Natural killer cell (primary cell): ENCODE results near the gene NRROS. TPM values are rescaled to one million over a fixed set of nuclear protein-coding genes. Genes with fewer than 3 reads are reported as not detected.

Experiments
- ATAC-seq, 3 donors: fragments of 150-1000 bp in 2 of 3; fragments of 200-7000 bp in 1 of 3; cut with Tn5 transposase; 1 replicate in 1 of 3; 2 replicates in 2 of 3; pipeline ENCODE4 v1.10.0; 2021; ENCODE audit warnings: mild to moderate bottlenecking in 2 of 3, moderate library complexity in 2 of 3
- DNase-seq, 2 donors: peaks; one replicate each; pipeline versions ENCODE4 v3.0.0 to v3.0.0-alpha.2; 2013 to 2021; ENCODE audit warnings: mixed read lengths in 1 of 2
- H3K27ac ChIP-seq: one replicate; pipeline ENCODE4 v1.5.1; 2013; ENCODE audit warnings: mild to moderate bottlenecking, low read length
- H3K27me3 ChIP-seq: one replicate; pipeline ENCODE4 v1.6.1; 2013; ENCODE audit warnings: low read length; ENCODE audit not compliant: control insufficient read depth, insufficient read depth
- H3K36me3 ChIP-seq: one replicate; pipeline ENCODE4 v1.6.1; 2013; ENCODE audit warnings: low read length; ENCODE audit not compliant: control insufficient read depth, insufficient read depth
- H3K4me1 ChIP-seq: one replicate; pipeline ENCODE4 v1.6.1; 2013; ENCODE audit warnings: low read length; ENCODE audit not compliant: control insufficient read depth, insufficient read depth
- H3K4me3 ChIP-seq: one replicate; pipeline ENCODE4 v1.5.1; 2013; ENCODE audit warnings: low read length
- H3K9me3 ChIP-seq: one replicate; pipeline ENCODE4 v1.6.1; 2013; ENCODE audit warnings: low read length; ENCODE audit not compliant: control insufficient read depth, insufficient read depth
- H3K27ac Mint-ChIP-seq, 2 donors: one replicate each; pipeline ENCODE4 v1.8.0; 2022; ENCODE audit warnings: mild to moderate bottlenecking in 2 of 2, mixed read lengths in 2 of 2, moderate library complexity in 1 of 2
- H3K27me3 Mint-ChIP-seq, 2 donors: one replicate each; pipeline ENCODE4 v1.8.0; 2022; ENCODE audit warnings: low read depth in 2 of 2, mixed read lengths in 2 of 2
- H3K36me3 Mint-ChIP-seq: one replicate; pipeline ENCODE4 v1.8.0; 2022; ENCODE audit warnings: mixed read lengths
- H3K4me1 Mint-ChIP-seq, 2 donors: one replicate each; pipeline ENCODE4 v1.8.0; 2022; ENCODE audit warnings: mixed read lengths in 2 of 2
- H3K4me3 Mint-ChIP-seq: one replicate; pipeline ENCODE4 v1.8.0; 2022; ENCODE audit warnings: mild to moderate bottlenecking, moderate library complexity, mixed read lengths
- H3K9me3 Mint-ChIP-seq, 2 donors: one replicate each; pipeline ENCODE4 v1.8.0; 2022; ENCODE audit warnings: mixed read lengths in 2 of 2
- CTCF ChIP-seq: fragments of 200-600 bp; IDR thresholded peaks from one replicate; pipeline ENCODE4 v1.8.0; 2022; ENCODE audit warnings: antibody characterized with exemption
- WGBS: methylation state at CpG from one replicate; pipeline ENCODE4 v1.1.7; 2013; ENCODE audit warnings: missing lambda C conversion rate; ENCODE audit not compliant: insufficient coverage; 5-methylcytosine and 5-hydroxymethylcytosine counted together
- intact Hi-C: fragments of 100-400 bp; cut with micrococcal nuclease; formaldehyde crosslinking; loops from one replicate; pipeline ENCODE4 v1.14.2; 2022
- total RNA-seq, 4 donors: library from RNA; stranded (reverse); fragments of 120-200 nt in 1 of 4; gene quantifications; one replicate each; pipeline versions ENCODE4 v1.2.3 to v1.2.4, GENCODE V29; 2013 to 2022

Gene NRROS
- total RNA-seq, 3 donors from 2014 or later (not counting 1 experiment from before 2014, with no cell fraction given), result 32.5 to 56.3 (median 56.2) TPM

GRCh38 chr3:196651819-196652218 lies 12.3 kb downstream of the NRROS start:
- no peaks in the 10 kb centered on the region for H3K27me3 Mint-ChIP-seq
- peak overlapping the region; percentile 68 for H3K4me3 Mint-ChIP-seq
- TF ChIP-seq CTCF, result no peak
- H3K9me3 Mint-ChIP-seq, result no peaks in the 10 kb centered on the region
- Histone ChIP-seq H3K4me3 (no peak overlapping the region), H3K9me3 (no peaks in the 10 kb centered on the region), H3K4me1 (peaks cover 68% of the 10 kb centered on the region), H3K27ac (no peak overlapping the region), H3K27me3 (no peaks in the 10 kb centered on the region), H3K36me3 (peaks cover 40% of the 10 kb centered on the region)
- H3K4me1 Mint-ChIP-seq, result peaks cover 69 to 70% of the 10 kb centered on the region in 2 donors
- intact Hi-C loops, result no loop called here
- no peaks in the 10 kb centered on the region for H3K36me3 Mint-ChIP-seq
- 66% methylated on average over 3 of the region's 3 CpGs for WGBS
- DNase-seq (no peak), ATAC-seq (peak in 1 of 3 donors; percentile 33)
- H3K27ac Mint-ChIP-seq, result peak overlapping the region; percentile 27 to 72

- WGBS, result 81% methylated on average over 14 of the region's 15 CpGs
- Mint-ChIP-seq H3K4me3 (peak overlapping the region; percentile 40), H3K36me3 (peaks cover 6% of the 10 kb centered on the region), H3K9me3 (no peaks in the 10 kb centered on the region), H3K4me1 (peaks cover 62 to 66% of the 10 kb centered on the region in 2 donors), H3K27ac (peak overlapping the region; percentile 27 to 72), H3K27me3 (no peaks in the 10 kb centered on the region)
- ATAC-seq, result peak in 1 of 3 donors; percentile 28
- intact Hi-C loops, result no loop called here
- Histone ChIP-seq H3K27me3 (no peaks in the 10 kb centered on the region), H3K36me3 (peaks cover 51% of the 10 kb centered on the region), H3K27ac (no peak overlapping the region), H3K9me3 (no peaks in the 10 kb centered on the region), H3K4me3 (no peak overlapping the region), H3K4me1 (peaks cover 69% of the 10 kb centered on the region)
- no peak for TF ChIP-seq CTCF
- DNase-seq, result no peak
These were observed 13.7 kb downstream of the NRROS start for GRCh38 chr3:196652961-196653795.

GRCh38 chr3:196654006-196654734 lies 14.7 kb downstream of the NRROS start:
- H3K27ac ChIP-seq, result no peak overlapping the region
- ATAC-seq, result no peak
- no peaks in the 10 kb centered on the region for H3K9me3 ChIP-seq
- Mint-ChIP-seq H3K9me3 (no peaks in the 10 kb centered on the region), H3K27ac (peak overlapping the region; percentile 27 to 72), H3K4me3 (peak overlapping the region; percentile 32), H3K36me3 (peaks cover 7% of the 10 kb centered on the region), H3K27me3 (no peaks in the 10 kb centered on the region), H3K4me1 (peaks cover 52 to 60% of the 10 kb centered on the region in 2 donors)
- H3K27me3 ChIP-seq, result no peaks in the 10 kb centered on the region
- 86% methylated on average over 12 of the region's 12 CpGs for WGBS
- H3K4me3 ChIP-seq, result no peak overlapping the region
- TF ChIP-seq CTCF, result no peak
- DNase-seq, result no peak
- H3K4me1 ChIP-seq, result peaks cover 63% of the 10 kb centered on the region
- intact Hi-C loops, result loop anchor here (1.0 kb wide), 1 partner anchor 25 kb away; no protein-coding TSS in a partner anchor
- H3K36me3 ChIP-seq, result peaks cover 57% of the 10 kb centered on the region
